Measurements from ENCODE around the gene ATP8B4.

Gene ATP8B4

GRCh38 chr15:49848282-49848724 lies 270.7 kb downstream of the ATP8B4 start:
- DNase-seq, result no peak

DNA sequence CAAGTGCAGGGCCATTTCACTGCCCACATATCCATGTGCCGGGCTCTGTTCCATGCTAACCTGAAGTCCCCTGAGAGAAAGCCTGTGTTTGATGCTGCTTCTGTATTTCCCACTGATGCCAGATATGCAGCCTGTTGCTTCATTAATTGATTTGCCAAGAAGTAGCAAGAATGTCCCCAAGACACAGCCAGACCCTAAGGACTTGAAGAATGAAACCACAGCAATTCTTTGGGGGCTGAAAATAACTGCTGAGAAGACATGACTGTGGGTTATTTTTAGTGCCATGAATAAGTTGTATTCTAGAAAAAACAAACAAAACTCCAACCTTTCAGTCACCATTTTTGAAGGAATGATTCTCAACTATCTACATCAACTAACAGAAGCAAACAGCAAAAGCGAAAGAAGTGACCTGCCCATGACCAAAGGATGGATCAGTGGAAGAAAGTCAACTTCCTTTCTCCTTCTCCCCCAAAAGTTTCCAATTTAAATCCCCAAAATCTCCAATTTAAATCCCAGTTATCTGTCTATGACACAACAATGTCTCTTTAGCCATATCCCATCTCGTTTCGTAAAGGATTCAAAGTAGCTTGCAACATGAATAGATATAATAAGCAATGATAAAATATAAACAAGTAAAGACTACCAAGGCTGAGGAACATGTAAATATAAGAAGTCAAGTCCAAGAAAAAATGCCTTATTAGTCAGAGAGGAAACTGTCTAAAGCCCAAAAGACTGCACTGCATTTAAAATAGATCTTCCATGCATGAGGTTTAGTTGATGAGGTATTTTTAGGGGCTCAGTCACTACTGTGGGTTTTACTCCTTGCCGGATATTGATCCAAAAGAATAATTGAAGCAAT lies 271.4 kb downstream of the ATP8B4 start:
- no peak for DNase-seq

DNA sequence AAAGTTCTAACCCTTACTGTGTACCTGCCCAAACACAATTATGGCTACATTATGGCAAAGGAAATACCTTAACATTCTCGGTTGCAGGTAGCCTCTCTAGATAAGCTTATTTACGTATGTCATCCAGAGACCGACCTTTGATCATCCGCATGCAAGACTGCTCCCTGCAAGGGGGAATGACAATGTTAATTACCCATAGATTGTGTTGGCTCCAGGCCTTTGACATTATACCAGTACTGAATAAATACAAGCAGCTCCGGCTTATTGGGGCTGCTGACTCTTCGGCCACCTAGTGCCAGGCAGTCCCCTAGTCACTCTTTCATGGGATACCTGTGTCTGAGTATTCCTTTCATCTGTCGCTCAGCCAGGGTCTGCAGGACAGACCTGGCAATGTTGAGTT lies 274.6 kb downstream of the ATP8B4 start:
- DNase-seq, result no peak

- no peak for DNase-seq
Observed at GRCh38 chr15:49843725-49844124, 275.3 kb downstream of the ATP8B4 start.

DNA sequence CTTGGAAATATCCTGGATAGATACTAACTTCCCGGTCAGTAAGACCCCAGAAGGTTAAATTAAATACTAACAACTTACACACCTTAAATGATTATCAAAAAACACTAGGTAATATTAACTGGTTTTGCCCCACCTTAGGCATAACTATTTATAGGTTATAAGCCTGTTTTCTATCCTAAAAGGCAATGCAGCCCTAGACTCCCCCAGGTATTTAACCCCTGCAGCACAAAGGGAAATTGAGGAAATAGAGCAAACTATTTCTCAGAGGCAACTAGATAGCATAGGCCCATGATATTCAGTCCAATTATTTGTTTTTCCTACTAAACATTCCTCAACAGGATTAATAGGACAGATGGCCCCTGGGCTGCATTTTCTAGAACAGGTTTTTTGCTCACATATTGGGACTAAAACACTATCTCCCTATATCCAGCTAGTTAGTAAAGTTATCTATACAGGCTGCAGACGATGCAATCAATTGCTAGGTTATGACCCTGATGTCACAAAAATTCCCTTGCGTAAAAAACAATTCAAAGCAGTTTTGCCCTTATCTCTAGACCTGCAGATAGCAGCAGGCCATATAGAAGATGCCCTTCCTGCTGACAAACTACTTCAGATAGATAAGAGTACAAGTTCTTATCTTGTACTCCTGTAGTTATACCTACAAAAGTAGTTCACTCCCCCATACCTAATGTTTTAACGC lies 276.9 kb downstream of the ATP8B4 start:
- DNase-seq, result no peak

DNA sequence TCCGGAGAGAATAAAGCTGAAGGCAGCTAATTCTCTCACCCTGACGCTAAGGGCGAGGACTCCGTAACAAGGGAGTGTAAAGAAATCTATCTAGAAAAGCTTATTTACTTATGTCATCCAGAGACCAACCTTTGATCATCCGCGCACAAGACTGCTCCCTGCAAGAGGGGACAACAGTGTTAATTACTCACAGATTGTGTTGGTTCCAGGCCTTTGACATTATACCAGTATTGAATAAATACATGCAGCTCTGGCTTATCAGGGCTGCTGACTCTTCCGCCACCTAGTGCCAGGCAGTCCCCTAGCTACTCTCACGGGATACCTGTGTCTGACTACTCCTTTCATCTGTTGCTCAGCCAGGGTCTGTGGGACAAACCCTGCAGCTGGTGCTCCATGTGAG lies 286.5 kb downstream of the ATP8B4 start:
- no peak for DNase-seq

DNA sequence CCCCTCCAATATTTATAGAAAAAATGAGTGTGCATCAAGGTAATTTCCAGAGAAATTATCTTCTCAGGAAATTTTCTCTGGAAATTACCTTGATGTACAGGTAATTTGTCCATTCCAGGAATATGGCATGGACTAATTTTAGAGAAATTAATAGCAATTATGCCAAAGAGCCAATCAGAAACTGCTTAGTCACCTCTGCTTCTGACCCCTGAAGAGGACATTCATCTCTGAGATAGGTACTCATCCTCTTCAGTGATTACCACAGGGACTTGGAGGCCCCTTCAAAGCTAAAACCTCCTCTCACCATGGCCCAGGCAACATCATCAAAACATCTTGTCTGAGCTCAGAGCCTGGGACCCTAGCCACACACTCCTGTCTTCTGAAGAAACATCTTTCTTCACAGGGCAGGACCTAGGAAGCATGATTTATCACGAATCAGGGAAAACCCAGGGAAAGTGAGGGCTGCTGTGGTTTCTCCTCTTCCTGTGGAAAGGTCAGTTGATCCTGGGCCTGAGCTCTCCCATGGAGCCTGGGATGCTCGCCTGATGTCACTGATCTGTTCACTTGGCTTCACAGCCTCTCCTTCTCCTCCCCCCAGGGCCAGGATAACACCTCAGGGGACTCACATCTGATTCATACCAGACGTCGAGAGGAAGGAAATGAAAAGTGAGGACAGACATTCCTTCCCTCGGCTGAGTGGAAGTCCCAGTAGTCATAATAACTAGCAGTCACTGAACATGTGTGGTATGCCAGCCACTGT lies 287.6 kb downstream of the ATP8B4 start:
- no peak for DNase-seq

GRCh38 chr15:49830391-49830790 lies 288.6 kb downstream of the ATP8B4 start:
- no peak for DNase-seq

DNA sequence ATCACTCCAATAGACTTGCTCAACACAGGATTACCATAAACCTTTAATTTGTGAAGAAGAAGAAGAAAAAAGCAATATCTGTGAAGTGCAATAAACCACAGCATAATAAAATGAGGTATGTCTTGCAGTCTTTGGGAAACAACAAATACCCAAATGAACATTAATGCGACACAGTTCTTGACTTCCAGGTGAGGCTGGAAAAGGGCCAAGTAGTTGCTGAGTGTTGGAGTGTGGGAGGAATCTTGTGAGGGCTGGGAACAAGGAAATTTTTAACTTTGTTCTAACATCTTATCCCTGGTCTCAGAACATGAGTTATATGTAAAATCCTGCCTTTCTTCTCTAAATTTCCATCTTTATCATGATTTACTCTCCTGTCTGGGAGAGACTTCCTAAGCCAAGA lies 291.7 kb downstream of the ATP8B4 start:
- DNase-seq, result no peak

DNA sequence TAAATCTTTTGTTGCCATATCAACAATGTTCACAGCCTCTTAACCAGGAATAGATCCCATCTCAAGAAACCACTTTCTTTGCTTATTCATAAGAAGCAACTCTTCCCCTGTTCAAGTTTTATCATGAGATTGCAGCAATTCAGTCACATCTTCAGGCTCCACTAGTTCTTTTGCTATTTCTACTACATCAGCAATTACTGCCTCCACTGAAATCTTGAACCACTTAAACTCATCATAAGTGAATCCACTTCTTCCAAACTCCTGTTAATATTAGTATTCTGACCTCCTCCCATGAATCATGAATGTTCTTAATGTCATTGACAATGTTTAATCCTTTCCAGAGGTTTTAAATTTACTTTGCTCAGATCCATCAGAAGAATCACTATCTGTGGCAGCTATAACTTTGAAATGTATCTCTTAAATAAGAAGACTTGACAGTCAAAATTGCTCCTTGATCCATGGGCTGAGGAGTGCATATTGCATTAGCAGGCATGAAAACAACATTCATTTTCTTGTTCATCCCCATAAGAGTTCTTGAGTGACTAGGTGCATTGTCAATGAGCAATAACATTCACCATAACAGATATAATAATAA lies 292.3 kb downstream of the ATP8B4 start:
- DNase-seq, result no peak

DNA sequence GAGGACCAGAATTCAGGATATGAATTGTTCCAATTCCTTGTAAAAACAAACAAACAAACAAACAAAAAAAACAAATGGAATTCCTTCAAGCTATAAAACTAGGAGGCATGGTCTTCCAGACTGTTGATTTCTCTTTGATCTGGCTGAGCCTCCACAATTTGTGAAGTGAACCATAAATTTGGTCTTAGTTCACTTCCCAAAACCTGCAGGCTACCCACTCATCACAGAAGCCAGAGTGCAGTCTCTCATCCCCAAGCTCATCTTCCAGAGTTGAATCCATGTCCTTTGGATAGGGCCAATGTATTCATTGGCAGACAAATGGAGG lies 294.3 kb downstream of the ATP8B4 start:
- DNase-seq, result no peak

- no peak for DNase-seq
Observed at GRCh38 chr15:49823987-49824774, 294.9 kb downstream of the ATP8B4 start.

GRCh38 chr15:49817100-49817499 lies 301.9 kb downstream of the ATP8B4 start:
- peak in 1 of 5 experiments; percentile 1 for DNase-seq

GRCh38 chr15:49815950-49816349 lies 303.1 kb downstream of the ATP8B4 start:
- DNase-seq, result peak in 1 of 5 experiments; percentile 45

- no peak for DNase-seq
Observed at GRCh38 chr15:49815526-49815925, 303.5 kb downstream of the ATP8B4 start.

GRCh38 chr15:49814709-49815108 lies 304.3 kb downstream of the ATP8B4 start:
- peak in 1 of 5 experiments; percentile 24 for DNase-seq

DNA sequence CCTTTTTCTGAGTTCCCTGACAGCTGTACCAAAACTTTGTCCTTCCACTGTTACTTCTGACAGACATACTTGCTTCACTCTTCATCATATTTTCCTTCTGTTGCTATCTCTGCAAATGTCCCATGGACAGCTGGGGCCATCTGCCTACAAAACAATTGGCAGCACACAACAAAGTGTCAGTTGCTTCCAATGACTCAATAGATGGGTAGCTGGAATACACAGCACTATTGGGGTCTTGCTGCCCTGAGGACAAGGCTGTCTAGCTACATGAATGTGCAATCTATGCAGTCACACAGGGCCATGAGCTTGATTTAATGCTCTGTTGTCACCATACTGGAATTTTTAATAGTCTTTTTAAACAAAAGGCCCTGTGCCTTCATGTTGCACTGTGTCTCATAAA lies 305.4 kb downstream of the ATP8B4 start:
- DNase-seq, result no peak

DNA sequence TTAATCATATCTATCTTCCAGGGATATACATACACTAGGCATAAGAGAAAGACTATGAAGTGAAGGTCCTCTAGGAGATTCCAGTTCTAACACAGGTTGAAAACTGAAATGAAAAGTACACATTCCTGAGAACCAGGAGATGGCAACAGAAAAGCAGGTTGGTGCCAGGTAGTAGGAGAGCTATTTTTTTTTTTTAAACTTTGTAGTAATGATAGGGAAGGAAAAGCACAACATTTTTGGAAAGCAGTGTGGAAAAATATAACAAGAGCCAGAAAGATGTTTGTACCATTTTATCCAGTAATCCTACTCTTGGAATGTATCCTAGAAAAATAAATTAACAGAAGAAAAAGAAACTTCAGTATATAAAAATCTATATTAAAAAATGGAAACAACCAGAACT lies 308.3 kb downstream of the ATP8B4 start:
- DNase-seq, result no peak

DNA sequence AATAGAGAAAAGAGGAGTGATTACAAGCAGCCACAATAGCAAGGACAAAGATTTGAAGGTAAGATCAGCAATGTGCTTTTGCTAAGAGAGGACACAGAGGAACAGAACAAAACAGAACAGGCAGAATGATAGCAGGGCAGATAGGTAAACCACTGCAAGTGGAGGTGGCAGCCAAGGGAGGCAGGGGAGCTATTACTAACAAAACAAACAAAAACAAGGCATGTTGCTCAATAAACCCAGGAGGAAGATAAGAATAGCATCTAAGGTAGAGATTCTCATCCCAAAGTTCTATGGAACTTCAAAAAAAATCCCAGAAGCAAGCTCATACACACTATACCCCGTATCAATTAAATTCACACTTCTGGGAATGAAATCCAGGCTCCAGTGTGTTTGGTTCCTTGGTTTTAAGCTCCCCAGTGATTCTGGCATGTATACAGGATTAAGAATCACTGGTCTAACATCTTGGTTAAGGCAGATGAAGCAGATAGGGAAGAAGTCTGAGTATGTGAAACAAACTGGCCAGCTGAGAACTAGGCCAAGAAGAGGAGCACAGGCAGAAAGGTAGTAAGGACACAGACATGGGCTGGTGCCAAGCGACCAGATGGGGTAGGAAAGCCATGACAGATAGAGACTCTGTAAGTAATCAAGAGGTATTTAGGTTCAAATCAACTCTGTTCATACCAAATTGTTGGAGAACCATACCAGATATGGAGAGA lies 309.0 kb downstream of the ATP8B4 start:
- DNase-seq, result no peak

GRCh38 chr15:49808341-49808740 lies 310.7 kb downstream of the ATP8B4 start:
- DNase-seq, result no peak

Data from T-helper 2 cell (primary cell).